Thyroid gland (tissue), 4 donors: ENCODE data around the gene ME3. TPM values are rescaled to one million over a fixed set of nuclear protein-coding genes. Genes with fewer than 3 reads are reported as not detected.

Experiments
- DNase-seq, 2 donors: peaks; one replicate each; pipeline ENCODE4 v3.0.0-alpha.2; 2019
- H3K27ac ChIP-seq, 3 donors: fragments of 200-600 bp; sonication (generic); 1 replicate in 2 of 3; 2 replicates in 1 of 3; pipeline ENCODE4 v1.5.1; 2016 to 2019; ENCODE audit warnings: mild to moderate bottlenecking in 1 of 3, moderate library complexity in 1 of 3
- H3K27me3 ChIP-seq: fragments of 200-600 bp; sonication (generic); one replicate; pipeline ENCODE4 v1.5.1; 2019
- H3K36me3 ChIP-seq, 2 donors: fragments of 200-600 bp; sonication (generic); one replicate each; pipeline ENCODE4 v1.5.1; 2016 to 2019
- H3K4me1 ChIP-seq, 2 donors: fragments of 200-600 bp; sonication (generic); one replicate each; pipeline ENCODE4 v1.5.1; 2017 to 2019
- H3K4me3 ChIP-seq, 3 donors: fragments of 200-600 bp; sonication (generic); replicated peaks in 1 of 3; 1 replicate in 2 of 3; 2 replicates in 1 of 3; pipeline ENCODE4 v1.5.1; 2016; ENCODE audit warnings: mild to moderate bottlenecking in 1 of 3
- H3K9me3 ChIP-seq: fragments of 200-600 bp; sonication (generic); one replicate; pipeline ENCODE4 v1.5.1; 2017
- POLR2A ChIP-seq, 2 donors: fragments of 450-650 bp; IDR thresholded peaks; one replicate each; pipeline ENCODE4 v1.6.1; 2017; ENCODE audit warnings: antibody characterized with exemption in 2 of 2, mild to moderate bottlenecking in 2 of 2, moderate library complexity in 1 of 2
- WGBS, 2 donors: methylation state at CpG; one replicate each; pipeline ENCODE4 v1.1.5; 2017; 5-methylcytosine and 5-hydroxymethylcytosine counted together
- intact Hi-C: fragments of 100-400 bp; cut with DNase I; formaldehyde crosslinking; loops from one replicate; pipeline ENCODE4 v1.15.1; 2023
- total RNA-seq, 4 donors: library from RNA; depleted of rRNA; stranded (reverse); fragments of >200 nt; gene quantifications; one replicate each; pipeline ENCODE4 v1.2.3, GENCODE V29; 2016
- TF ChIP-seq, protein P1 (sequence below), 6 experiments: fragments of 200-600 bp in 3 of 6; fragments of 450-650 bp in 3 of 6; sonication (generic) in 3 of 6; IDR thresholded peaks; one replicate each; pipeline ENCODE4 v1.5.1; 2016 to 2019; ENCODE audit warnings: antibody characterized with exemption in 6 of 6, mild to moderate bottlenecking in 2 of 6, inconsistent platforms in 1 of 6, moderate library complexity in 1 of 6

Gene ME3
- total RNA-seq, 4 donors from 2014 or later, result 29.1 to 53.5 (median 37.1) TPM

DNA sequence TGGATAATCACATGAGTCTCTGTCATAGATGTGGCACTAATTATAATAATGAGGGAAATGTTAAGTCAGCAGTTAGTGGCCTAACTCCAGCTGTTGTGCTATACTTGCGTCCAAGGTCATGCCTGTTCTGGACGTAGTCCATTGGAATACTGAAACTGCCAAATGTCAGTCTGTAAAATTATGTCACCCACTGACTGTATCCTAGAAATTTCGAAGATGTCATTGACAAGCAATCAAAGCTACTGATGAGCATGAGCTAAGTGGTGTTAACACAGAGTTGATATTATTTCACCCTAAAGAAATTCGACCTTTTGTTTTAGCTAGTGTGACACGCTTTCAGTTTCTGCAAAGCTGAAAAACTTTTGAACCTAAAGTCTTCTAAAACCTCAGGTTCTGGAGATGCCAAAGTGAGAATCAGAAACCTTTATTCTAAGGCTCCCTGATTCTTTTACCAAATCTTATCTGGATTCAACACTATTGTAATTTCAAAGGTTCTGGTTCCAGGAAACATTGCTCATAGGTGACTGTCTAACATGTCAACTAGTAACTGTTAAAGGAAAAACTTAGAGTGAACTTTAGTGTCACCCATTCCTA, 14.9 kb upstream of the ME3 start:
- intact Hi-C loops, result no loop called here
- peaks cover 5 to 8% of the 10 kb centered on the region in 2 donors for H3K4me1 ChIP-seq
- no peak overlapping the region for H3K4me3 ChIP-seq
- TF ChIP-seq, protein P1, sequence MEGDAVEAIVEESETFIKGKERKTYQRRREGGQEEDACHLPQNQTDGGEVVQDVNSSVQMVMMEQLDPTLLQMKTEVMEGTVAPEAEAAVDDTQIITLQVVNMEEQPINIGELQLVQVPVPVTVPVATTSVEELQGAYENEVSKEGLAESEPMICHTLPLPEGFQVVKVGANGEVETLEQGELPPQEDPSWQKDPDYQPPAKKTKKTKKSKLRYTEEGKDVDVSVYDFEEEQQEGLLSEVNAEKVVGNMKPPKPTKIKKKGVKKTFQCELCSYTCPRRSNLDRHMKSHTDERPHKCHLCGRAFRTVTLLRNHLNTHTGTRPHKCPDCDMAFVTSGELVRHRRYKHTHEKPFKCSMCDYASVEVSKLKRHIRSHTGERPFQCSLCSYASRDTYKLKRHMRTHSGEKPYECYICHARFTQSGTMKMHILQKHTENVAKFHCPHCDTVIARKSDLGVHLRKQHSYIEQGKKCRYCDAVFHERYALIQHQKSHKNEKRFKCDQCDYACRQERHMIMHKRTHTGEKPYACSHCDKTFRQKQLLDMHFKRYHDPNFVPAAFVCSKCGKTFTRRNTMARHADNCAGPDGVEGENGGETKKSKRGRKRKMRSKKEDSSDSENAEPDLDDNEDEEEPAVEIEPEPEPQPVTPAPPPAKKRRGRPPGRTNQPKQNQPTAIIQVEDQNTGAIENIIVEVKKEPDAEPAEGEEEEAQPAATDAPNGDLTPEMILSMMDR (IDR thresholded peaks at IDR 0.05), result no peak
- no peak for TF ChIP-seq POLR2A (IDR thresholded peaks at IDR 0.05)
- 82 to 83% methylated on average over 5 of the region's 5 CpGs for WGBS, 2 donors
- no peaks in the 10 kb centered on the region for H3K9me3 ChIP-seq
- no peaks in the 10 kb centered on the region for H3K36me3 ChIP-seq
- H3K27me3 ChIP-seq, result no peaks in the 10 kb centered on the region
- no peak for DNase-seq
- H3K27ac ChIP-seq, result no peak overlapping the region

DNA sequence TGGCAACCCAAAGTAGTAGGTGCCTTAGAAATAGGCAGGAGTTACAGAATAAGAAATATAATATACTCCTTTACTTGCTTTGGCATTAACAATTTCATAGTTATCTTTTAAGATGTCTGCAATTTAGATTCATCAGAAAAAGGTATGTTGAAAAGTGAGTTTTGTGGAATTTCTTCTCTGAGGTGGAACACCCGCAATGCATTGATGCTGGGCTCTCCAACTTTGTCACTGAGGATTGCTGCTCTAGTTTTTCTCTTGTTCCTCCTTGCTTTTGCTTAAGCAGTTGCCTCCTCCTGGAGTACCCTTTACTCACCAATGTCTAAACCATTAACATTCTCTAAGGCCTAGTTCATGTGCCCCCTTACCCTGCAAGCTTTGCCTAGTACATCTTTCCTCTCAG, 14.1 kb upstream of the ME3 start:
- intact Hi-C loops, result no loop called here
- H3K9me3 ChIP-seq, result no peaks in the 10 kb centered on the region
- H3K27ac ChIP-seq, result no peak overlapping the region
- no peaks in the 10 kb centered on the region for H3K27me3 ChIP-seq
- H3K4me1 ChIP-seq, result peaks cover 5 to 8% of the 10 kb centered on the region in 2 donors
- TF ChIP-seq, protein P1 (IDR thresholded peaks at IDR 0.05), result no peak
- TF ChIP-seq POLR2A (IDR thresholded peaks at IDR 0.05), result no peak
- H3K4me3 ChIP-seq, result no peak overlapping the region
- 98 to 100% methylated on average over 1 of the region's 1 CpG for WGBS, 2 donors
- H3K36me3 ChIP-seq, result no peaks in the 10 kb centered on the region
- no peak for DNase-seq

DNA sequence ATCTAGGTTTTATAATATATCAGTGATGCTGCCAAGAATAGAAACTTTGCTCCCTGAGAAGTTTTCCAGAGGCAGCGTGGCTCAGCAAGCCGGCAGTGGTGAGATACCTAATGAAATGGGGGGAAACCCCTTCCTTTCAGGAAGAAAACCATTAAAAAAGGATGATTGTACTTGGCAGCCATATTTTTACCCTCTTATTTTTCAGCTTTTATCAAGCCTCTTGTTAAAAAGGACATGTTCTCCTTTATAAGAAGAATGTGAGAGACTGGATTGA, 9.0 kb upstream of the ME3 start:
- DNase-seq, result no peak
- H3K4me1 ChIP-seq, result peaks cover 0 to 12% of the 10 kb centered on the region in 2 donors

DNA sequence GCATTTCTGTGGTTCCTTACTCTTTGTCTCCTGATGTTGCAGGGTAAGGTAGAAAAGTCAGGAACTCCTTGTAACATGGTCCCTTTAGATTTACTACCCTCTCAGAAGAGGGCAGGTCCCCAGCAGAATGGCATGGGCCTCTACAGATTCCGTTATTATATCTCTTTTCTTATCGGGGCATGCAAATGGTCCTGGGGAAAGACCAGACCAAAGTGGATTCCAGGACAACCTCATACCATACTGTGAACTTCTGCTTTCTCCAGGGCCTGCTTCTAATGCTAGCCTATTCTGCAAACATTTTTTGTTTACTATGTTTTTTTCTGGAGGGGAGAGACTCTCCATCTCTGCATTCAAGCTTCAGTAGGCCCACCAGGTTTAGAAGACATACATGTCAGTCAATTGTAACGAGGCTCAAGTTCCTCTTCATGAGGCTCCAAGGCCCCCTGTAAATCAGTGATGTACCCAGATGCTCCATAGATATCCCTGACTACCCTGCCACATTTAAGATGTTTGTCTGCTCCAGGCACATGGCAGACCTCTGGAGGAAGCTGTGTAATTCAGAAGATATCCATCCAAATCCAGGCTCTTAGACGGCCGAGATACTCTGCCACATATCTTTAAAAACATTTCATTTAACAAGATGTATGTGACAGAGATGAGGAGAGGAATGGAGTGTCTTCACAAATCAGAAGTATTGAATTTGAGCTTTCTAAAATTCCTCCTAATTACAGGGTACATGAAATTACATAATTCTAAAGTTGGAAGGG, 8.5 kb upstream of the ME3 start:
- intact Hi-C loops, result no loop called here
- H3K36me3 ChIP-seq, result no peaks in the 10 kb centered on the region
- no peak overlapping the region for H3K4me3 ChIP-seq
- H3K9me3 ChIP-seq, result no peaks in the 10 kb centered on the region
- H3K27me3 ChIP-seq, result no peaks in the 10 kb centered on the region
- H3K27ac ChIP-seq, result no peak overlapping the region
- TF ChIP-seq, protein P1 (IDR thresholded peaks at IDR 0.05), result no peak
- TF ChIP-seq POLR2A (IDR thresholded peaks at IDR 0.05), result no peak
- H3K4me1 ChIP-seq, result peaks cover 0 to 12% of the 10 kb centered on the region in 2 donors
- no peak for DNase-seq
- 82 to 89% methylated on average over 5 of the region's 5 CpGs for WGBS, 2 donors

More for the DNA sequence above, 9.0 kb upstream of the ME3 start:
- intact Hi-C loops, result no loop called here
- TF ChIP-seq, protein P1 (IDR thresholded peaks at IDR 0.05), result no peak
- TF ChIP-seq POLR2A (IDR thresholded peaks at IDR 0.05), result no peak
- Histone ChIP-seq H3K27ac (no peak overlapping the region), H3K9me3 (no peaks in the 10 kb centered on the region), H3K4me3 (no peak overlapping the region), H3K36me3 (no peaks in the 10 kb centered on the region), H3K27me3 (no peaks in the 10 kb centered on the region)
- 73 to 85% methylated on average over 2 of the region's 2 CpGs for WGBS, 2 donors

DNA sequence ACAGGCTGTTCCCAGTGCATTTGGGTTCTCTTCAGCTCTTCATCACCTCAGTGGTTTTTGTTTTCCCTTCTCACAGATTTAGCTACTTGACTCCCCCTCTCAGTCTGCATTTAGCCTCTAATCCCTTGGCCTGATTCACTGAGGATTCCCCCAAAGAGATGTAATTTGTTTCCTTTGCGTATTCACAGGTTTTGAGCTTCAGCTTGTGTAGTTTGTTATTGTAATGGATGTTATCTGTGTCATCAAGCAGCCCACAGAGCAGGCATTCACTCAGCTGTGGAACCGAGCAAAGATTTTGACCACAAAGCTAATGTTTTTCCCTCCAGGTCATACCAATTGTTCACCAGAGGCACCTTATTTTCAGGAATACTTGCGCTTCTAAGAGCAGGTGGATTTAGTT, 6.4 kb upstream of the ME3 start:
- intact Hi-C loops, result no loop called here
- no peak for DNase-seq
- Histone ChIP-seq H3K9me3 (no peaks in the 10 kb centered on the region), H3K4me1 (peaks cover 0 to 12% of the 10 kb centered on the region in 2 donors), H3K4me3 (no peak overlapping the region), H3K27me3 (no peaks in the 10 kb centered on the region), H3K36me3 (no peaks in the 10 kb centered on the region), H3K27ac (no peak overlapping the region)
- TF ChIP-seq, protein P1 (IDR thresholded peaks at IDR 0.05), result no peak
- no peak for TF ChIP-seq POLR2A (IDR thresholded peaks at IDR 0.05)
- 50 to 59% methylated on average over 3 of the region's 3 CpGs for WGBS, 2 donors
